ENCODE results near the gene LENG9.

LENG9 gene

DNA sequence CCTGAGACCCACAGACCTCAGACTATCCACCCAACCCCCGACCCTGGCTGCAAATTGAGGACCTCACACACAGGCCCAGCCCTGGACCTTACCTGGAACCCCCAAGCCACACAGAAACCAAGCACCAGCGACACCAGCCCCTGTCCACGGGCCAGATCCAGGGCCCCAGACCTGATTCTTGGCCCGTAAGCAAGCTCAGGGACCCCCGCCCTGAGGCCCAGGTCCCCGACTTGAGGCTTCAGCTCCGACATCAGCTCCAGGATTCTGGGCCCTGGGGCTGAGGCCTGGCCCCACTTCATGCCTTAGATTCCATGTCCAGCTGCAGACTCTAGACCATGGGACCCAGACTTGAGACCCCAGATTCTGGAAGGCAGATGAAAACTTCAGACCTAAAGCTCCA is 42.1 kb downstream of the LENG9 start:
- no peak for DNase-seq (ENCODE audit: low spot score)

DNA sequence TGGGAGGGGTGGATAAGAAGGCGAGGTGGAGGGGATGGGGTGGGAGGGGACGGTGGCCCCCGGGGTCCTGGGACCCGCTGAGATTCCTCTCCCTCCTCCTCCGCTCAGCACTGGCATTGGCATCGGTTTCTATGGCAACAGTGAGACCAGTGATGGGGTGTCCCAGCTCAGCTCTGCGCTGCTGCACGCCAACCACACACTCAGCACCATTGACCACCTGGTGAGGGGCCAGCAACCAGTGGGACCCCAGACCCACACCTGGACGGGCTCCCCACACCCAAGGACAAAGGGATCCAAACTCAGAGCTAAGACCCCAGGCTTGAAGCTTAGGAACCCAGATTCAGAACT is 42.4 kb downstream of the LENG9 start:
- no peak for DNase-seq (ENCODE audit: low spot score)

GRCh38 chr19:54420383-54421168 is 43.0 kb downstream of the LENG9 start:
- no peak for DNase-seq (ENCODE audit: low spot score)

DNA sequence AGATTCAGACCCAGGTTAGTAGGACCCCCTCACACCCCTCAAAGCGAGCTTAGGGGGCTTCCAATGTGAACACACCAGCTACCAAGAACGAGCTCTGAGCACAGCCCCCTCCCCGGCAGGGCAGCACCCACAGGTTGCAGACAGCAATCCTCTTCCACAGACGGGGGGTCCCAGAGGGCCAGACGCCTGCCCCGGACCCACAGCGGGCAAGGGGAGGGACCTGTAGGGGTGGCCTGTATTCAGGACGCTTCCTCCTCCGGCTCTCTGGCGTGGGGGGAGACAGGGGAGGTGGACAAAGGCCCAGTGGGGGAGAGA is 43.6 kb downstream of the LENG9 start:
- DNase-seq (ENCODE audit: low spot score) = no peak

- no peak for DNase-seq (ENCODE audit: low spot score)
Measured at GRCh38 chr19:54418930-54419800, 44.4 kb downstream of the LENG9 start.

- no peak for DNase-seq (ENCODE audit: low spot score)
Measured at GRCh38 chr19:54418030-54418929, 45.3 kb downstream of the LENG9 start.

GRCh38 chr19:54416695-54417491 is 46.7 kb downstream of the LENG9 start:
- DNase-seq (ENCODE audit: low spot score) = no peak

GRCh38 chr19:54415901-54416673 is 47.5 kb downstream of the LENG9 start:
- DNase-seq (ENCODE audit: low spot score) = no peak

DNA sequence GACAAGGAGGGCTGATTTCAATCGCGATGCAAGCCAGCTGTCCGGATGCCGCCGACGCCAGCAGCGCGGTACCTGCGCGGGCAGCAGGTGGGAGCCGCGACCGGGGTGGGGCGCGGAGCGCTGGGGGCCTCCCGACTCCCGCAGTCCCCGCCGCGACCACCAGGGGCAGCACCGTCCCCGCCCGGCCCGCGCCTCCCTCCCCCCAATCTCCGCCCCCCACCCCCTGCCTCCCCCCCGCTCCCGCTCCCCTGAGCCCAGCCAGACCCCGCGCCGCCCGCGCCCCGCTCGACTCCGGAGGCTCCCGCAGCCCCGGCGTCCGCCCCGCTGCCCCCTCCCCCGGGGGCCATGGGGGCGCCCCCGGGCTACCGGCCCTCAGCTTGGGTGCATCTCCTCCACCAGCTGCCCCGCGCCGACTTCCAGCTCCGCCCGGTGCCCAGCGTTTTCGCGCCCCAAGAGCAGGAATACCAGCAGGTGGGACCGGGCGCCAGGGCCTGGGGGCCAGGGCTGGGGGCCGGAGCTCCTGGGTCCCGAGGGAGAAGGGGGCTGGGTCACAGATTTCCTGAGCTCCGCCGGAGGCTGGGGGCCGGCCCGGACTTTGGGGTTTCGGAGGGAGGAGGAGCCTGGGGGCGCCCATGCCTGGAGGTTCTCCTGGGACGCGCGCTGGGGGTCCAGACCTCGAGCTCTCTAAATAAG is 48.2 kb downstream of the LENG9 start, which contains the start of gene TTYH1:
TTYH1 (plus strand) TSS at position 257 of the 693 bp plus-strand sequence; CDS start at position 346, 89 bp downstream.
- no peak for DNase-seq (ENCODE audit: low spot score)

- DNase-seq (ENCODE audit: low spot score) = no peak
Measured at GRCh38 chr19:54414156-54414555, 49.4 kb downstream of the LENG9 start.

GRCh38 chr19:54412877-54413276 is 50.7 kb downstream of the LENG9 start:
- DNase-seq (ENCODE audit: low spot score) = no peak

Data from NAMALWA (cell line).